T-helper 9 cell (primary cell): ENCODE results near the gene RGSL1.
A peak's percentile ranks its signal among the peaks of the same experiment; 100 is the strongest.

Source experiments
- DNase-seq: peaks from one replicate; pipeline ENCODE4 v3.0.0-alpha.2; 2020

The RGSL1 gene

DNA sequence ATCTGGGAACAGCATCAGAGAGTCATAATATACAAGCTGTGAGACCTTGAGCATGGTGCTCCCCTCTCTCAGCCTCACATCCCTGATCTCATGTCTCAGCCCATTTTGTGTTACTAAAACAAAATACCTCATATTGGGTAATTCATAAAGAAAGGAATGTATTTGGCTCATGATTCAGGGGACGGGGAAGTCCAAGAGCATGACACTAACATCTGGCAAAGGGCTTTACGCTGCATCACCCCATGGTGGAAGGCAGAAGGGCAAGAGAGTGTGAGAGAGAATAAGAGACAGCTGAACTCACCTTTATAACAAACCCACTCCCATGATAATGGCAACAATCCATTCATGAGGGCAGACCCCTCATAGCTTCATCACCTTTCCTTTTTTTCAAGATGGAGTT is 102.6 kb downstream of the RGSL1 start:
- DNase-seq = no peak

DNA sequence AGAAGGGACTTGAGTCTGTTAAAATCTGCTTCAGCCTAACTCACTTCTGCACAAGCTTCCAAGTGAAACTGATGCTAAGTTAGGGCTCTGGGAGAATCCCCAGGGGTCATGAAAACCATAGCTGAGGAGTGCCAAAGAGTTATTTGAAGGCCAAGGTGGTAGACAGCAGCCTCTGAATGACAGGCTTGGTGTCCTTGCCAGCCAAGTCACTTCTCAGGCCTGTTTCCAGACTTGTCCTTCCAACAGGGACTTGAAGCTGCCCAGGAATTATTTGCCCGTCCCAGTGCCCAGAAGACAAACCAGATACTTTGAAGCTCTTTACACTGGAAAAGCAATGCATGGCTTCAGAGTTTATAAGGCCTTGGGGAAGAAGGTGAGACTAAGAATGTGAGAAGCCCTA is 105.5 kb downstream of the RGSL1 start:
- no peak for DNase-seq

DNA sequence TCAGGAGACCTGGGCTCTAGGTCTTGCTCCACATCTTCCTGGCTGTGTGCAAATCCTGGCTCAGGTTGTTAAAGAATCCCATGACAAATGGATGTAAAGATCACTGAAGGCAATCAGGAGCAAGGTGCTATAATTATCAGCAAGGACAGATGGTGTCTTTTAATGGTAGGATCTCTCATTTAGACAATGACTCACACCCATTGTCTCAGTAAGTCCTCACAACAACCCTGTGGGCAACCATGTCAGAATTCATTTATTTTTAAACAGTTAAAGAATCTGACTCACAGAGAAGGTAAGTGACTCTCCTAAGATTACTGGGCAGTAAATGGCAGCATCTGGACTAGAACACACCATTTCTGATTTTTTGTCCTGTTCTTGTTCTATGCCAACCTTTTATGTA is 106.3 kb downstream of the RGSL1 start:
- no peak for DNase-seq

DNA sequence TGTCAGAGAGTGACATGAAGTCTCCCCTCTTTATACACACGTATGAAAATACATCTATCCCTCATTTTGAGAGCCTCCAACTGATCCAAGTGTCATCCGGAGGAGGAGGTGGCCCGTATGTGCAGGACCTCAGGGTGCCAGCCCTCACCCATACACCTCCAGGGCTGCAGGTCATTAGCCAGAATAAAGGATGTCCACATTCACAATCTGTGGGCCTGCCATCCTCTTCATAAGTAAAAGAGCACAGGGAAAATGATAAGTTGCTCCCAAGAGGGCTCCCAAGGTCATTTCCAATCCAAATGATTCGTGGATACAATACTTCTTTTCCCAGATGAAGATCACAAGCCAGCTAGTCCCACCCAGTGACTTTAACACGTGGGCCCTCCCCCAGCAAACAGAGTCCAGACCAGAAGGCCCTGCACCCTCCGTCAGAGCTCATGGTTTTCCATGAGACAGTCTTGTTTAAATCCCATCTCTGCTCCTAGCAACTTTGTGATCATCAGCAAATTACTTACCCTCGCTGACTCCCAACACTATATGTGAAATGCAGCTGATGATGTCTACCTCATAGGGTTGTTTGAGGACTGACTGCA is 110.5 kb downstream of the RGSL1 start:
- DNase-seq = no peak

DNA sequence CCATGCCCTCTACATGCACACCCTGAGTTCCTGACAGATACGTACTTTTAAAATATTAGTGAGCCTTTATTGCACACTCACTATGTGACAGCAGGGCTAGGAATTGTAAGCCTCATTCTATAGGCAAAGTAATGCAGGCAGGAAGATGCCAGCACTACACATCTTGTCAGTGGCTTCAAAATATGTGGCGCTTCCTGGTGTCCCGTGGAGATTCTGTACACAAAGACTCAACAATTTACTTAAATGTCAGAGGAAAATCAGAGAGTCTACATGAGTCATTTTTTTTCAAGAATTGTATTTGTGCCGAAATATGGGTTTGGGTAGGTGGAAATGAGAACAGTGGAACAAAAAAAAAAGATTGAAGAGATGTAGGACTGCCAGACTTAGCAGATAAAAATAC is 111.5 kb downstream of the RGSL1 start:
- no peak for DNase-seq

DNA sequence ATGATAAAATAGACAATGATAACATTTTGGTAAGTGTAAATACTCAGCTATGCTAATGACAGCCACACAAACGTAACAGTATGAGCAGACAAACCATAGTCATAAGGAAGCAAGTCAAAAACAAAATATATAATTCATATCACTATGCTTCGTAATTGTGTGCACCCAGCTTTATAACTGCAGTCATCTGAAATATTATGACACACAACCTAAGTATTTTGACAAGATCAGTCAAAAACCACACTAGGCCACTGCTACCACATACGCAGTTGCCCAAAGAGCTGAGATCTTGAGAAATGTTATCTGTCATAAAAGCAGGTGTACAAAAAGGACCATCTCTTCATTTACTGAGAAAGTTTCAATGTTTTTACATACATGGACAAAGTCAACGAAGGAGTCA is 113.1 kb downstream of the RGSL1 start:
- no peak for DNase-seq

DNA sequence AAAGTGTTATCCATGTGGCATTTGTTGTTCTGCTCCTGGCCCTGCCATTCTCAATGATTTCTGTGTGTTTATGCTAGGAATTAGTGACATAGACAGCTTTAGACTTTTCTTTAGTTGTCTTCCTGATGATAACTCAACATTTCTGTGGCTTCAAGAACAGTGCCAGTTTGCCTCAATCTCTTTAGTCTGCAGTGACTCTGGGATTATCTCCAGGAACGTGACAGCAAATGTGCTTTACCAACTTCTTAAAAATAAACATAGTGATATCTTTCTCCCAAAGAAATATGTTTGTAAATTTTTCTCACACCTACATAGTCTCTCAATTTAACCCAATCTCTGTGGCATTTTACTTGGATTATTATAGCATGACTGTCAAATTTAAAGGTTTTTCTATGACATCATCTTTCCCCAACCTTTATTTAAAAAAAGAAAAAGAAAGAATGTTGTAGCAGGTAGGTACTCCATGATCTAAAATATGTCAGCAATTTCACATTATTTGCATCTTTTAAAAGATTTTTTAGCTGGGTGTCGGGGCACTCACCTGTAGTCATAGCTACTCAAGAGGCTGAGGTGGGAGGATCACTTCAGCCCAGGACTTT is 114.6 kb downstream of the RGSL1 start:
- no peak for DNase-seq

DNA sequence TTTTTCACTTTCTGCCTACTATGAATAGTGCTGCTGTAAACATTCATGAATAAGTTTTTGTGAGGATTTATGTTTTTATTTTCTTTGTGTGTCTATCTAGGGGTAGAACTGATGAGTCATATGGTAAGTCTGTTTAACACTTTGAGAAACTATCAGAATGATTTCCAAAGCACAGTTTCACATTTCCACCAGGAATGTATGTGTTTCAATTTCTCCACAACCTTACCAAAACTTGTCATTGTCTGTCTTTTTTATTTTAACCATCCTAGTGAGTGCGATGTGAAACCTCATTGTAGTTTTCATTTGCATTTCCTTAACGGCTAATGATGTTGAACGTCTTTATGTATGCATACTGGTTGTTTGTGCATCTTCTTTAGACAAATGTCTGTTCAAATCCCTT is 115.6 kb downstream of the RGSL1 start:
- no peak for DNase-seq

DNA sequence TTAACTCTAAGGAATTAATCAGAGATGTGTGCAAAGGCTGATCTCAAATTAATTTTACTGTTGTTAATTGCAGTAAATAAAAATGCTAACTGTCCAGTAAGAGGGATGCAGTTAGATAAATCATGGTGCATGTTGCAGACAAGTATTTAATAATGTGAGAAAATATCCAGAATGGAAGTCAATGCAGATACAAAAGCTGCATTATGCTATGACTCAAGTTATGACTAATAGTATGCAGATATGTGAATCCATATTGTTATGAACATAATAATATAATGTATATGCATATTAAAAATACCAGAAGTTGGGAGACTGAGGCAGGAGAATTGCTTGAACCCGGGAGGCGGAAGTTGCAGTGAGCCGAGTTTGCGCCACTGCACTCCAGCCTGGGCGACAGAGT is 117.7 kb downstream of the RGSL1 start:
- DNase-seq = no peak

DNA sequence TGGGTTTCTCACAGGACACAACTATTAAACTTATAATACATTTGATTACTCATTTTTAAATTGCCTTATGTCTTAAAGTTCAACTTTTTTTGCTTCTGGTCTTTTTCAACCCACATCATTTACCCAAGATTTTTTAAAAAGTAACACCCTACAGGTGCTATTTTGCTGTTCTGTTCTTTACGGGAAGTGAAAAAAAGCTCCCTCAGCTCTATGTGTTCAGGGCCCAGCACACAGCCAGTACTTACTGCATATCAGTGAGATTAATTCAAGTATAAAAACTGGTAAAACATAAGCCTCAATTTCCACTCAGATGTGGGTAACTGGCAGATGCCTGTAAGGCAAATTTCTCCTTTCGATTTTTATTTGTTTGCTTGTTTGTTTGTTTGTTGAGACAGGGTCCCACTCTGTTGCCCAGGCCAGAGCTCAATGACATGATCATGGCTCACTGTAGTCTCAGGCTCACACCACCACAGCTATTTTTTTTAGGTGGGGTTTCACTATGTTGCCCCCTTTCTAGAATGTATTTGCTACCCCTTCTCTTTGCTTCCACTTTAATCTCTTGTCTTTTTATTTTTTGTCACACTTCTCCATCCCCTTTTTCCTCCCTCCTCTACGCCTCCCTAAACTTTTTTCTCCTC is 118.8 kb downstream of the RGSL1 start:
- DNase-seq = no peak

DNA sequence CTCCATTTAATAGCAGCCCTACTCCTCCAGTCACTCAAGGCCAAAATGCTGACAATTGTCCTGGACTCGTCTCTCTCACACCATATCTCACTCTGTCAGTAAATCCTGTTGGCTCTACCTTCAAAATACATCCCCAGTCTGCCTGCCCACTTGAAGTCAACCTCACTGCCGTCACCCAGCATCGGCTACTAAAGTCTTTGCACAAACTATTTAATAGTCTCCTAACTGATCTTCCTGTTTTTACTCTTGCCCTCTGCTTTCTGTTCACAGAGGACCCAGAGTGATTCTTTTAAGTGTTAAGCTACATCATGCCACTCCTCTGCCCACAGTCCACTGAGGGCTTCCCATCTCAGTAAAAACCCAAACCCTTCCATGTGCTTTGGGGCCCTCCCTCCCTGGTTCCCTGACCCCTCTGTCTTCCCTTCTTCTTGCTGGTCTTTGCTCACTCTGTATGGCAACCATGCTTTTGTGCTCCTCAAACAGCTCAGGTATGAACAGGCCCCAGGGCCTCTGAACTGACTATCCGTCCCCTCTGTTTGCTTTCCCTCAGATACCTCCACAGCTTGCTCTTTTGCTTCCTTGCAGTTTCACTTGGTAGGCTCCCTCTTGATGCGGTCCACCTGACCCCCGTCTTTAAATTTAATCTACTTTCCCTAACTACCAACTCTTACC is 120.1 kb downstream of the RGSL1 start:
- no peak for DNase-seq

DNA sequence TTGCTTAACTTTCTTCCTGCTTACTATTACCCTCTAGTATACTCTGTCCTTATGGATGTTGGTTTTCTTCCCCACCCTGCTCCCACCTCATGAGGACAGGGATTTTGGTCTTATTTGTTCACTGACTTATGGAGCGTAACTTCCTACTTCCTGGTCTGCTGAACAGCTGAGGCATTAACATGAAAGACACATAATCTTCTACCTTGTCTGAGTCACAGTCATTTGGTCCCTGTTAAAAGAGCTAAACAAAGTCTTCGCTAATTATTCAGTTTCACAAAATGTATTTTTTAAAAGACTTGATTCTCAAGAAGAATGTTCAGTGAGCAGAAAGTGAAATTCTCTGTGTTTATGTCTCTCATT is 120.6 kb downstream of the RGSL1 start:
- DNase-seq = no peak

DNA sequence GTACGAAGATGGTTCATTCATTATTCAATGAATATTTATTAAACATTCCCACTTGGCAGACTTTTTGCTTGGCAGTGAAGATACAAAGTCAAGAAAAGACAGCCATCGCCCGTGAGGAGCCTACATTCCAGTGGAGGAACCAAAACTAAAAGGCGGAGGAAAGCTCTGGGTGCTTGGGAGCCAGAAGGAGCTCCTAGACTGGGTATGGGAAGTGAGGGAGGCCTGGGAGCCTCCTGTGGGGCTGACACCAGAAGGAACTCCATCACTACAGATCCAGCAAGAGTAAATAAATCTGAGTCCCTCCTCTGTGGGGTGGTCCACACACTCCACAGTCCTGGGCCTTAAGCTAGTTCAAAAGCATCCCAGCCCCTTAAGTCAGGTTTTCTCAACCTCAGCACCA is 124.2 kb downstream of the RGSL1 start:
- DNase-seq = no peak

DNA sequence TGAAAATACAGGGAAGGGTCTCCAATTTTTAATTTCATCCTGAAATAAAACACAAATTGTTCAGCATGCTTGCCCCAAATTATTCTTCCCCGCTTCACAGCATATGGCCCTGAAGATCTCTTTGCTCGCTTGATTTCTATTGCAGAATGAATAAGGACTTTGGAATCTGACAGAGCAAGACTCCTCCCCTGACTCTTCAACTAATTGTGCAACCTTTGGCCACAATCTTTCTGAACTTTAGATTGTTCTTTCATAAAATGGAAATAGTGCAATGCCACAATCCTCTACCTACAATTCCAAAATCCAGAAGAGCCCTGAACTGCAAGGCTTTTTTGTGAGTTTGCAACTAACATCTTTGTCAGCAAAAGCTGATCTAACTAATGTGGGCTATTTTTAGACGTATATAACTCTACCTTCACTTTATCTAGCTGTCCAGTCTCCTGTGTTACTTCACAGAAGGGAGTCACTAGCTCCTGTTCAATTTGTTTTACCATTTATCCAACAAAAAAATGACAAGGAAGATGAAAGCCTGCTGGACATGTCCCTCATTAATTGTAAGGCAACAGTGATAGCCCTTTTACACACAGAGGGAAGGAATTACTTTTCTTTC is 125.7 kb downstream of the RGSL1 start:
- DNase-seq = no peak

DNA sequence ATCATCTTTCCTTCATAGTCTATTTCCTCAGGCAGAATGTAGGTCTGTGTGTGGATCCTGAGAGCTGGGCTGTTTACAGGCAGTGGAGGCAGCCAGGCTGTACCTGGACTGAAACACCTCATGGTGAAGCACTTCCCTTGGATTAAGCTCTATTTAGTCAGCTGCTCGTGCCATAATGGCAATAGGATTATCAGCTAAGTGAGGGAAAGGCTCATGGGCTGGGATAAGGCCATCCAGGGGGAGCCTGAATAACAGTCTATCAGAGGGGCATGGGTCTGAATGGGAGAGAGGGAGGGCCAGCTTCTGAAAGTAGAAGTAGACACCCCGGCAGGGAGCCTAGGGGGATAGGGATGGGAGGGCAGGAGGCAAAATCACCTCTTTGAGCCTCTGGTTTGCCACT is 130.8 kb downstream of the RGSL1 start:
- DNase-seq = no peak

DNA sequence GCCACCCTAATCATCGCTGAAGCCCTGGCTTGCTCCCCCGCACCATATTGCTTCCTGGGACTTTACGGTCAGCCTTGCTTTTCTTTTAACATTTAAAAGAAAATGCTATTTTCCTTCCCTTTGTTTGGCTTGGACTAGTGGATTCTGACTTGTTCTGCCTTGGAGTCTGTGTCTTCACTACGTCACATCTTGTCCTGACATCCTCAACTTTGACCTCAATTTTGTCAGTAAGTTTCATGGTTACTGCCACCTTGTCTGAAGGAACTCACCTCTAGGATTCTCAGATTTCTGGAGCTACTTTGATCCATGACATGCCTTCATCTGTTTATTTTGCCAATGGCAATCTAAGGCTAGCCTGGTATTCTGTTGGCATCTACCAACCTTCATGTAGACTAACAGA is 134.8 kb downstream of the RGSL1 start:
- DNase-seq = no peak

DNA sequence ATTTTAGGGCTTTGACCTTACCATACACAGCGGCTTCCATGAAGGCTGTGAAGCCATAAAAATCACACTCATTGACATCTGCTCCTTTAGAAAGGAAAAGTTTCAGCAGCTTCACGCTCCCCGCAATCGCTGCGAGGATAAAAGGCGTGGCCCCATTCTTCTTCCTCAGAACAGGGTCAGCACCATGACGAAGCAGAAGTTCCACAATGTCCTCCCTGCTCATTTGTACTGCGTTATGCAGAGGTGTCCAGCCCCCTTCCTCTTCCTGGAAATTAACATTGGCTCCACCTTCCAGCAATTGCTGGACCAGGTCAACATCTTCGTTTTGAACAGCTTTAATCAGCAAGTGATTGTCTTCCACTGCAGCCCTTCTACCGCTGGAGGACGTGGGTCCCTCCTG is 136.4 kb downstream of the RGSL1 start:
- DNase-seq = no peak

DNA sequence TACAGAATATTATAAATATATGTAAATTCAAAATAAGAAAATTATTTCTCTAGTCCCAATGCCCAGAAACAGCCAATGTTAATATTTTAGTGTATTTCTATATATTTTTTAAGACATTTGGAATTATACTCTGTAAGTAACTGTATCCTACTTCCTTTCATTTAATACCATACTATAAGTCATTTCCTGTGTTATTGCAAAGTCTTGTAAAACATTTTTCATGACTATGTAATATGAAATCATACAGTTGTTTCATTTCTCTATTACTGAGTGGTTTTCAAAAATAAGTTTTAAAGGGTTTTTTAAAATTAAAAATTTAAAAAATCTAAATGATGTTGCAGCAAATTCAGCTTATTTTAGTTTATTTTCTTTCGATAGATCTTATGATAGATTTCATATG is 137.1 kb downstream of the RGSL1 start:
- no peak for DNase-seq

DNA sequence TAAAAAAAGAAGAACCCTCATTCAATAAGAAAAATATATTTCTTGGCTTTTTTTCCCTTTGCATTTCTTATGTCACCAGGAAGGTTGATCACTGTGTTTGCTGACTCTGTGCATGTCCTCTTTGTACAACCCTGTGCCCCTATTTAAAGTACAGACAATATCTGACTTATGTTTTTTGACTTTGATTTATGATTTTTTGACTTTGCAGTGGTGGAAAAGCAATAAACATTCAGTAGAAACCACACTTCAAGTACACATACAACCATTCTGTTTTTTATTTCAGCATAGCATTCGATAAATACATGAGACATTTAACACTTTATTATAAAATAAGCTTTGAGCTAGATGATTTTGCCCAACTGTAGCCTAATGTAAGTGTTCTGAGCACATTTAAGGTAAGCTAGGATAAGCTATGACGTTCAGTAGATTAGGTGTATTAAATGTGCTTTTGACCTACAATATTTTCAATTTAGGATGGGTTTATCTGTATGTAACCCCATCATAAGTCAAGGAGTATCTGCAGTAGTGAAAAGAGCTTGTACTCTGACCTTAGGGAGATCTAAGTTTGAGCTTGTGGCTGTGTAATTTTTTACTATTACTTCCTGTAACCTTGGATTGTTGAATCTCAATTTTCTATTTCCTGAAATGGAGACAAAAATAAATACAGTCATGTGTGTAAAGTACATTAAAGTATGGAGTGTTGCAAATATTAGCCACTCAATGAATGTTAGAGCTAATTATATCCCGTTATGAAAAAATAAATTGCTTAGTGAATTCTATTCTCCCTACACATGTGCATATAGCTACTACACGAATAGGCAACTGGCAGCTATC is 137.9 kb downstream of the RGSL1 start:
- no peak for DNase-seq

DNA sequence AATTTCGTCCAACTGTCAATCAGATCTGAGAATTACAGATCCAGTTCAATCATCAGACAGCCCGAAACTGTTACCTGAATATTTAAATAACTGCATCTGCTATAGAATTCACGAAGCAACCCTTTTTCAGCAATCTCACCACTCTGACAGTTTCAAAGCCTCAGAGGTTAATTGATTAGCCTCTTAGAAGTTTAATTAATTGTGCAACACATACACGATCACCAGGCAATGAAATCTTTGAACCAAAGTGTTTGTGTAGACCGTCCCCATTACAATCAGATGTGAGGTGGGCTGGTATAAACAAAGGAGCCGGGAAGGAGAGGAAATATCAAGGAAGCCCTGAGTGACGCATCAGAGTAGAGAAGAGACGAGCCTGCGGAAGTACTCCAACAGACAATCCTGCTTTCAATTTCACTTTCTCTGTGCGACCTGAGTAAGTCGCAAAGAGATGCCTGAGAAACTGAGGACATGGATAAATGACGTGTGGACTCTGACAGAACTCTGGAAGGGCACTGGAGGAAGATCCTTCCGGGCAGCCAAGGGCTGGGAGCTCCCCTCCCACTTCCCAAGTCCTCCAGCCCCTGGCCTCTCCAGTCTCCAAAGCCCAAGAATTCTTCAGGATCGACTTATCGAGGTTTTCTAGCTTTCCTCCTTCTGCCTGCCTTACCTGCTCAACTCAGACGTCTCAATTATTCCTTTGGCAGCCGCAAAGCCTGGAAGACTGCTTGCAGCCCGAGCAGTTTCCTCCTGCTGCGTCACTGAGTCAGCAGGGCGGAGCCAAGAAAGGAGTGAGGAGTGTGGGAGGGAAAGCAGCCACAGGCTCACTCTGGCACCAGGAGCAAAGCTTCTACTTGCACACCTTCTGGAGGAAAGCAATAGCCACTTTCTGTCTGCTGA is 138.8 kb downstream of the RGSL1 start, which contains the start of gene RNASEL:
Gene RNASEL, minus strand, starts transcription at position 757 of the 897 bp plus-strand sequence. CDS start 2,450 bp downstream, outside the sequence.
- DNase-seq = peak; percentile 43

DNA sequence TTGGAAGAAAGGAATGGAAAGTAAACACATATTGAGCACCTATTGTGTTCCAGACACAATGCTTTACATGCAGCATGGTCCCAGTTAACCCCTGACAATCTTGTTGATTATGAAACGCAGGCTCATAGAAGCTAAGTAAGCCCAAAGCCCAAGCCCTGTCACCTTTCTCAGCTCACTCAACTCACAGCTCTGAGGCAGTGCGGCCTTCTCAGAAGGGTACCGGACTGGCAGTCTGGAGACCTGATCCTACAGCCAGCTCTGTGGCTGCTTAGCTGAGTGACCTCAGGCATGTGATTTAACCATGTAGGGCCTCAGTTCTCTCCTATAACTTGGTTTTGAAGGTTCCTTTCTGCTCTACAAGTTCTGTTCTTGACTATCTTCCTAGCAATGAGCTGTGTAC is 139.6 kb downstream of the RGSL1 start:
- DNase-seq = no peak

DNA sequence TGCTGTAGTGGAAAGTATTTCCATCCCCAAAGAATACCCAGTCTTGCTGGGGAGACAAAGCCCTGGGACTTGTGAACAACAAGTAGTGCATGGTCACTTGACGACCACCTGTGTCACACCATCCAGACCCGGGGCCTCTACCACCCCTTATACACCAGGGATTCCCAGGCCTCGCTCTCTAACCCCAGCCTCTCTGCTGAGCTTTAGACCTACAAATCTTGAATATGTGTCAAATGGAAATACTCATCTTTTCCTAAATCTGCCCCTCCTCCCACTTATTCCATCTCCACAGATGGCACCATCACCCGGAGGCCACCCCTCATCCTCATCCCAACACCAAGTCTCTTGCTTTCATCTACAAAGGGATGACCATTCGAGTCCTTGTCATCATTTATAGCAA is 140.0 kb downstream of the RGSL1 start:
- DNase-seq = no peak
